Measurements from ENCODE around the gene MFN2.

Gene MFN2

DNA sequence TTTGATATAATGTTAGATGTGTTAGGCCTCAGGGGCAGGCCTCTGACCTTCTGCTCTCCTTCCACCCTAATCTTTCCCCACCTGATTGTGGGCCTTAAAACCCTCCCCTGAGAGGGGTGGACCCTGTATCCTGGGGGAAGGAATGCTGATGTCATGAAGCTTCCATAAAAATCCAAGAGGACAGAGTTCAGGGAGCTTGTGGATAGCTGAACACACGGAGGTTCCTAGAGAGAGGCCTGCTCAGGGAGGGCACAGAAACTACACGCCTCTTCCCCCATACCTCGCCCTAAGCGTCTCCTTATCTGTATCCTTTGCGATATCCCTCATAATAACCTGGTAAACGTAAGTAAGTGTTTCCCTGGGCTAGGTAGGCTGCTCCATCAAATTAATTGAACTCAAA, 4.3 kb downstream of the MFN2 start:
- ChIA-PET CTCF (no interaction called here), POLR2A (interaction anchor here (0.6 to 1.2 kb wide), 3 partner anchors 9 to 109 kb away, joined by 3 to 4 read pairs (median 3); no protein-coding TSS in a partner anchor)
- DNase-seq (ENCODE audit: extremely low spot score): no peak
- TF ChIP-seq ELF4 (IDR thresholded peaks at IDR 0.05) (no peak), FOXA1 (IDR thresholded peaks at IDR 0.05) (no peak), BHLHE40 (IDR thresholded peaks at IDR 0.05; ENCODE audit: borderline replicate concordance) (no peak), LEF1 (IDR thresholded peaks at IDR 0.05; ENCODE audit: borderline replicate concordance) (no peak), CTBP1 (IDR thresholded peaks at IDR 0.05; ENCODE audit: borderline replicate concordance) (no peak), HDGF (IDR thresholded peaks at IDR 0.05; ENCODE audit: borderline replicate concordance) (no peak), TARDBP (IDR thresholded peaks at IDR 0.05) (no peak), ARNT (IDR thresholded peaks at IDR 0.05) (no peak), NFRKB (IDR thresholded peaks at IDR 0.05) (no peak)
- TF ChIP-seq, protein P1, sequence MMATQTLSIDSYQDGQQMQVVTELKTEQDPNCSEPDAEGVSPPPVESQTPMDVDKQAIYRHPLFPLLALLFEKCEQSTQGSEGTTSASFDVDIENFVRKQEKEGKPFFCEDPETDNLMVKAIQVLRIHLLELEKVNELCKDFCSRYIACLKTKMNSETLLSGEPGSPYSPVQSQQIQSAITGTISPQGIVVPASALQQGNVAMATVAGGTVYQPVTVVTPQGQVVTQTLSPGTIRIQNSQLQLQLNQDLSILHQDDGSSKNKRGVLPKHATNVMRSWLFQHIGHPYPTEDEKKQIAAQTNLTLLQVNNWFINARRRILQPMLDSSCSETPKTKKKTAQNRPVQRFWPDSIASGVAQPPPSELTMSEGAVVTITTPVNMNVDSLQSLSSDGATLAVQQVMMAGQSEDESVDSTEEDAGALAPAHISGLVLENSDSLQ (IDR thresholded peaks at IDR 0.05): no peak

DNA sequence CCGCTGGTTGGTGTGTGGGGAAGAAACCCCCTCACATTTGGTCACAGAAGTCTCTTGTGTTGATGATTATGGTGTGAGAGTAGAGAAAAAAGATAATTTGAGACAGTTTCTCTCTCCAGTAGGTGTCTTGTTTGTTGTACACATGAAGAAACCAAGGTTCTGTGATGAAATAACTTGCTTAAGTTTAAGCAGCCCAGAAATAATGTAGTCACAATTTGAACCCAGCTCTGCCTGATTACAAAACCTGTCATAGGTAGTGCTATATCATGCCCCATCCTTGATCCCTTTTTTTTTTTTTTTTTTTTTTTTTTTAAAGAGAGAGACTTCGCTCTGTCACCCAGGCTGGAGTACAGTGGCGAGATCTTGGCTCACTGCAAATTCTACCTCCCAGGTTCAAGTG, 4.9 kb downstream of the MFN2 start:
- ChIA-PET CTCF (no interaction called here), POLR2A (no interaction called here)
- TF ChIP-seq CTBP1 (IDR thresholded peaks at IDR 0.05; ENCODE audit: borderline replicate concordance) (no peak), L3MBTL2 (conservative IDR thresholded peaks at IDR 0.05) (no peak), BHLHE40 (IDR thresholded peaks at IDR 0.05; ENCODE audit: borderline replicate concordance) (no peak), HDGF (IDR thresholded peaks at IDR 0.05; ENCODE audit: borderline replicate concordance) (no peak), TARDBP (IDR thresholded peaks at IDR 0.05) (no peak), ZNF384 (IDR thresholded peaks at IDR 0.05) (no peak), FOXA1 (IDR thresholded peaks at IDR 0.05) (no peak), SP1 (IDR thresholded peaks at IDR 0.05) (no peak), FOXM1 (IDR thresholded peaks at IDR 0.05; ENCODE audit: borderline replicate concordance) (no peak), ELF4 (IDR thresholded peaks at IDR 0.05) (no peak), NFRKB (IDR thresholded peaks at IDR 0.05) (no peak), ARNT (IDR thresholded peaks at IDR 0.05) (no peak), FOXK2 (IDR thresholded peaks at IDR 0.05) (no peak), SUZ12 (IDR thresholded peaks at IDR 0.05) (no peak)
- no peak for DNase-seq (ENCODE audit: extremely low spot score)

DNA sequence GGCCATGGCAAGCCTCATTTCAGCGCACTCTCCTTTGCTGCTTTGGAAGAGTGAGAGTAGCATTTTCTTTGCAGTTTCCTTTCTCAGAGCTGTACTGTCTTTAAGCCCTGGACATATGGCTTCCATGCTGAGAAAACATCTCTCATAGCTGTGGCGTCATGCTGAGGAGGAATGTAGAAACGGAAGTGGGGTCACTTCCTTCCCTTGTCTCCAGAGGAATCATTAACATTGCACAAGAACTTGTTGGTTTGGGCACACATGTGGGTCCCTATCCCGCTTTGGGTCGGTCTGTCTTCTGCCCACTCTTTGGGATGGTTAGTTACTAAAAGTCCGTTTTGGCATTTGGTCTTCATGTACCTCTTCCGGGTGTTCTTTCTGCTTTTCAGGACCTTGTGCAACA, 5.6 kb downstream of the MFN2 start:
- CTCF ChIA-PET: no interaction called here
- POLR2A ChIA-PET: no interaction called here
- no peak for TF ChIP-seq L3MBTL2 (conservative IDR thresholded peaks at IDR 0.05)
- no peak for TF ChIP-seq FOXM1 (IDR thresholded peaks at IDR 0.05; ENCODE audit: borderline replicate concordance)
- no peak for TF ChIP-seq TARDBP (IDR thresholded peaks at IDR 0.05)
- DNase-seq (ENCODE audit: extremely low spot score): no peak

DNA sequence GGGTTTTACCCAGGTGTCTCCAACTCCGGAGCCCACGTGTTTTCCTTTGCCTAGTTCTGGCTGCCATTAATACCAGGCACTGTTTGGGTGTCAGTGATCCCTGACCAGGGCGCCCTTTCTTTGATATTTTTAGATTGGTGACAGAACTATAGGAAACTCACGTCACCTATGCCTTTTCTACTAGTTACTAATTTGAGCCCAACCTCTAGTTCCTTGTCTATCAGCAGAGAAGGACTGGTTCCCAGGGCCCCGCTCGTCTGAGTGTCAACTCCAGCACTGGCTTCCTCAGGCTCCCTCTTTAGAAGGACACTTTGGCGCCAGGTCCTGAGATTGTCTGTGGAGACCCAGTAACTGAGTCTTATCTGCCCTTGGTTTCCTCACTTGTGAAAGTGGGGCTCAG, 9.4 kb downstream of the MFN2 start:
- TF ChIP-seq ARNT (IDR thresholded peaks at IDR 0.05): no peak
- TF ChIP-seq L3MBTL2 (conservative IDR thresholded peaks at IDR 0.05): no peak
- ChIA-PET CTCF (no interaction called here), POLR2A (interaction anchor here (1.1 kb wide), 1 partner anchor 9 kb away, joined by 6 read pairs; the partner anchor contains the start of gene MFN2)
- DNase-seq (ENCODE audit: extremely low spot score): no peak

DNA sequence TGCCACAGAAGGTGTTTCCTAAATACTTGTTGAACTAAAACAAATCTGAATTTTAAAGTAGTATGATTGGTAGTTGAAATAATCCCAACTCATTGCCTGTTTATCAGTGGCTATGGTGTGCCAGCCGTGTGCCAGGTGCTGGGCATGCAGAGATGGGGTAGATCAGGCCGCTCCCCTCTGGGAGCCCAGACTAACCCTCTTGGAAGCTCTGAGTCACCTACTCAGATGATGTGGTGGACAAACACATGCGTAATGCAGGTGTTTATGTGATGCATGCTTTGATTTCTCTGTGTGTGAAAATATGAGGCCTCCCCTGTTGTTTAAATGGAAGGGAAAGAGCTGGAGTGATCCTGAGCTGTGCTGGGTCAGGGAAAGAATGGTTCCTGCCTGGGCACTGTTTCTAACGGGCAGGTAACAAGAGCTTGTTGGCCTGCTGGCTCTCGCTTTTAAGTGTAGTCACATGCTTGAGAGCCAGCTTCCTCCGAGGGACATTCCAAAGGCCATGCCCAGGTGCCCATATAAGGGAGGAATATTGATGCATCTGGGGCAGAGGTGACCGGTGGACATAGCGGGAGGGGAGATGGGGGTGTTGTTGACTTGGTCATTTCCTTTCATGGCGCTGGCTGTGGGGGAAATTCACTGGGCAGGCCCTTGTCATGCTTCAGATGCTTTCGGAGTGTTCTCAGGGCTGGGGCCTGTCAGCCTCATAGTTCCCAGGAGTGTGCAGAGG, 10.2 kb downstream of the MFN2 start:
- ChIA-PET CTCF (no interaction called here), POLR2A (interaction anchor here (0.9 to 1.1 kb wide), 2 partner anchors 10 to 82 kb away, joined by 3 to 6 read pairs; partner anchors contain the start of gene MFN2)
- DNase-seq (ENCODE audit: extremely low spot score): no peak

DNA sequence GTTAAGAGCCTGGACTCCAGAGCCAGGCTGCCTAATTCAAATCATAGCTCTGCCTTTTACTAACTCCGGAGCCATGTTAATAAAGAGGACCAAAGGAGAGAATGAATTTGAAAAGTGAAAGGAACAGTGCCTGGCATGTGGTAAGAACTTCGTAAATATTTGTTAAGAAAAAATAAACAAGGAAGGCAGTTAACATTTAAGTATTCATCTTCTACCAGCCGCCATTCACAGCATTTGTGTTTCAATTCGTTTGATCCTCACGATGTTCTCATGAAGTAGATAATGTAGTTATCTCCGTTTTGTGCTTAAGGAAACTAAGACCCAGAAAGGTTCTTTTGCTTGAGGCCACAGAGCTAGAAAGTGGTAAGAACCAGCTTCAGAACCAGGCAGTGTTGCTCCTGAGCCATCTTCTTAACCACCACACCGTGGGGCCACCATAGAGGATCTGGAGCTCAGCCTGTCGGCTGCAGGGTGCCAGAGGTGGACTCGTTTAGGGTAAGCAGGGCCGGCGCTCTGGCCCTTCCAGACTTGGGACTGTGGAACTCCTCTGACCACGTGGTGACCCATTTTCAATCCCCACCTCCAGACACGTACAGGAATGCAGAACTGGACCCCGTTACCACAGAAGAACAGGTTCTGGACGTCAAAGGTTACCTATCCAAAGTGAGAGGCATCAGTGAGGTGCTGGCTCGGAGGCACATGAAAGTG, 11.9 kb downstream of the MFN2 start:
- TF ChIP-seq ARNT (IDR thresholded peaks at IDR 0.05) (no peak), ELF4 (IDR thresholded peaks at IDR 0.05) (no peak), LEF1 (IDR thresholded peaks at IDR 0.05; ENCODE audit: borderline replicate concordance) (no peak), FOXM1 (IDR thresholded peaks at IDR 0.05; ENCODE audit: borderline replicate concordance) (no peak), ZNF384 (IDR thresholded peaks at IDR 0.05) (no peak), TARDBP (IDR thresholded peaks at IDR 0.05) (no peak), SP1 (IDR thresholded peaks at IDR 0.05) (no peak), FOXK2 (IDR thresholded peaks at IDR 0.05) (no peak), NFRKB (IDR thresholded peaks at IDR 0.05) (no peak), L3MBTL2 (conservative IDR thresholded peaks at IDR 0.05) (no peak), BHLHE40 (IDR thresholded peaks at IDR 0.05; ENCODE audit: borderline replicate concordance) (no peak), SUZ12 (IDR thresholded peaks at IDR 0.05) (no peak), CTBP1 (IDR thresholded peaks at IDR 0.05; ENCODE audit: borderline replicate concordance) (no peak), HDGF (IDR thresholded peaks at IDR 0.05; ENCODE audit: borderline replicate concordance) (no peak), FOXA1 (IDR thresholded peaks at IDR 0.05) (no peak)
- TF ChIP-seq, protein P1 (IDR thresholded peaks at IDR 0.05): no peak
- POLR2A ChIA-PET: interaction anchor here (1.5 to 1.6 kb wide), 2 partner anchors 27 to 83 kb away, joined by 5 to 6 read pairs; partner anchors contain the start of gene MIIP
- CTCF ChIA-PET: no interaction called here
- DNase-seq (ENCODE audit: extremely low spot score): no peak

More for the DNA sequence above, 10.2 kb downstream of the MFN2 start:
- TF ChIP-seq BHLHE40 (IDR thresholded peaks at IDR 0.05; ENCODE audit: borderline replicate concordance) (no peak), FOXK2 (IDR thresholded peaks at IDR 0.05) (no peak), TARDBP (IDR thresholded peaks at IDR 0.05) (no peak), ARNT (IDR thresholded peaks at IDR 0.05) (no peak), LEF1 (IDR thresholded peaks at IDR 0.05; ENCODE audit: borderline replicate concordance) (no peak), ELF4 (IDR thresholded peaks at IDR 0.05) (no peak), FOXA1 (IDR thresholded peaks at IDR 0.05) (no peak), NFRKB (IDR thresholded peaks at IDR 0.05) (no peak), ZNF384 (IDR thresholded peaks at IDR 0.05) (no peak), HDGF (IDR thresholded peaks at IDR 0.05; ENCODE audit: borderline replicate concordance) (no peak), L3MBTL2 (conservative IDR thresholded peaks at IDR 0.05) (no peak), CTBP1 (IDR thresholded peaks at IDR 0.05; ENCODE audit: borderline replicate concordance) (no peak), FOXM1 (IDR thresholded peaks at IDR 0.05; ENCODE audit: borderline replicate concordance) (no peak), SP1 (IDR thresholded peaks at IDR 0.05) (no peak), SUZ12 (IDR thresholded peaks at IDR 0.05) (no peak)
- TF ChIP-seq, protein P1 (IDR thresholded peaks at IDR 0.05): no peak
